Natural killer cell (primary cell): ENCODE results near the gene IGF2R. TPM values are rescaled to one million over a fixed set of nuclear protein-coding genes. Genes with fewer than 3 reads are reported as not detected.
A peak's percentile ranks its signal among the peaks of the same experiment; 100 is the strongest.

Experiments used
- ATAC-seq, 3 donors: fragments of 150-1000 bp in 2 of 3; fragments of 200-7000 bp in 1 of 3; cut with Tn5 transposase; 1 replicate in 1 of 3; 2 replicates in 2 of 3; pipeline ENCODE4 v1.10.0; 2021; ENCODE audit warnings: mild to moderate bottlenecking in 2 of 3, moderate library complexity in 2 of 3
- DNase-seq, 2 donors: peaks; one replicate each; pipeline versions ENCODE4 v3.0.0 to v3.0.0-alpha.2; 2013 to 2021; ENCODE audit warnings: mixed read lengths in 1 of 2
- H3K27ac ChIP-seq: one replicate; pipeline ENCODE4 v1.5.1; 2013; ENCODE audit warnings: mild to moderate bottlenecking, low read length
- H3K27me3 ChIP-seq: one replicate; pipeline ENCODE4 v1.6.1; 2013; ENCODE audit warnings: low read length; ENCODE audit not compliant: control insufficient read depth, insufficient read depth
- H3K36me3 ChIP-seq: one replicate; pipeline ENCODE4 v1.6.1; 2013; ENCODE audit warnings: low read length; ENCODE audit not compliant: control insufficient read depth, insufficient read depth
- H3K4me1 ChIP-seq: one replicate; pipeline ENCODE4 v1.6.1; 2013; ENCODE audit warnings: low read length; ENCODE audit not compliant: control insufficient read depth, insufficient read depth
- H3K4me3 ChIP-seq: one replicate; pipeline ENCODE4 v1.5.1; 2013; ENCODE audit warnings: low read length
- H3K9me3 ChIP-seq: one replicate; pipeline ENCODE4 v1.6.1; 2013; ENCODE audit warnings: low read length; ENCODE audit not compliant: control insufficient read depth, insufficient read depth
- H3K27ac Mint-ChIP-seq, 2 donors: one replicate each; pipeline ENCODE4 v1.8.0; 2022; ENCODE audit warnings: mild to moderate bottlenecking in 2 of 2, mixed read lengths in 2 of 2, moderate library complexity in 1 of 2
- H3K27me3 Mint-ChIP-seq, 2 donors: one replicate each; pipeline ENCODE4 v1.8.0; 2022; ENCODE audit warnings: low read depth in 2 of 2, mixed read lengths in 2 of 2
- H3K36me3 Mint-ChIP-seq: one replicate; pipeline ENCODE4 v1.8.0; 2022; ENCODE audit warnings: mixed read lengths
- H3K4me1 Mint-ChIP-seq, 2 donors: one replicate each; pipeline ENCODE4 v1.8.0; 2022; ENCODE audit warnings: mixed read lengths in 2 of 2
- H3K4me3 Mint-ChIP-seq: one replicate; pipeline ENCODE4 v1.8.0; 2022; ENCODE audit warnings: mild to moderate bottlenecking, moderate library complexity, mixed read lengths
- H3K9me3 Mint-ChIP-seq, 2 donors: one replicate each; pipeline ENCODE4 v1.8.0; 2022; ENCODE audit warnings: mixed read lengths in 2 of 2
- WGBS: methylation state at CpG from one replicate; pipeline ENCODE4 v1.1.7; 2013; ENCODE audit warnings: missing lambda C conversion rate; ENCODE audit not compliant: insufficient coverage; 5-methylcytosine and 5-hydroxymethylcytosine counted together
- intact Hi-C: fragments of 100-400 bp; cut with micrococcal nuclease; formaldehyde crosslinking; loops from one replicate; pipeline ENCODE4 v1.14.2; 2022
- total RNA-seq, 4 donors: library from RNA; stranded (reverse); fragments of 120-200 nt in 1 of 4; gene quantifications; one replicate each; pipeline versions ENCODE4 v1.2.3 to v1.2.4, GENCODE V29; 2013 to 2022
- TF ChIP-seq, protein P1 (sequence below): fragments of 200-600 bp; IDR thresholded peaks from one replicate; pipeline ENCODE4 v1.8.0; 2022; ENCODE audit warnings: antibody characterized with exemption

Gene IGF2R
- total RNA-seq, 3 donors from 2014 or later (not counting 1 experiment from before 2014, with no cell fraction given) = 208 to 282 (median 253) TPM

DNA sequence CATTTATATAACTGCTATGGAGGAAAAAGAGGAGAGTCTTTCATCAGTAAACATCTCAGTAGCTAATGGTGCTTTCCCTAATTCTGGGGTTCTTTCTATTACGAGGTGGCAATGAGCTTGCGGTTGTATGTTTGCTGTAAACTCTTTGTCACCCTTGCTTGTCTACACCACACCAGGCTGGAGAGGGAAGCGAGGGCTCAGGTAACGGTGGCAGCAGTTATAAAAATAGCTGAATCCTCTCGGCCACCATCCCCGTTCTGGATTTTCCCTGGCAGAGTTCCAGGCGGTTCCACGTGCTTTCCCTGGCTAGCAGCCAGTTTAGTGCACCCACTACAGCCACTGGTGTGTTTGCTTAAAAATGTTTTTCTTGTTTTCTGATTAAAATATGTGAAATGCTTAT is 39.1 kb upstream of the IGF2R start:
- Histone ChIP-seq H3K27me3 (no peaks in the 10 kb centered on the region), H3K4me1 (peaks cover 5% of the 10 kb centered on the region), H3K4me3 (no peak overlapping the region), H3K36me3 (no peaks in the 10 kb centered on the region), H3K27ac (no peak overlapping the region), H3K9me3 (no peaks in the 10 kb centered on the region)
- intact Hi-C loops = no loop called here
- DNase-seq = peak in 1 of 2 donors; percentile 86
- WGBS = 27% methylated on average over 8 of the region's 8 CpGs
- H3K36me3 Mint-ChIP-seq = no peaks in the 10 kb centered on the region
- TF ChIP-seq, protein P1, sequence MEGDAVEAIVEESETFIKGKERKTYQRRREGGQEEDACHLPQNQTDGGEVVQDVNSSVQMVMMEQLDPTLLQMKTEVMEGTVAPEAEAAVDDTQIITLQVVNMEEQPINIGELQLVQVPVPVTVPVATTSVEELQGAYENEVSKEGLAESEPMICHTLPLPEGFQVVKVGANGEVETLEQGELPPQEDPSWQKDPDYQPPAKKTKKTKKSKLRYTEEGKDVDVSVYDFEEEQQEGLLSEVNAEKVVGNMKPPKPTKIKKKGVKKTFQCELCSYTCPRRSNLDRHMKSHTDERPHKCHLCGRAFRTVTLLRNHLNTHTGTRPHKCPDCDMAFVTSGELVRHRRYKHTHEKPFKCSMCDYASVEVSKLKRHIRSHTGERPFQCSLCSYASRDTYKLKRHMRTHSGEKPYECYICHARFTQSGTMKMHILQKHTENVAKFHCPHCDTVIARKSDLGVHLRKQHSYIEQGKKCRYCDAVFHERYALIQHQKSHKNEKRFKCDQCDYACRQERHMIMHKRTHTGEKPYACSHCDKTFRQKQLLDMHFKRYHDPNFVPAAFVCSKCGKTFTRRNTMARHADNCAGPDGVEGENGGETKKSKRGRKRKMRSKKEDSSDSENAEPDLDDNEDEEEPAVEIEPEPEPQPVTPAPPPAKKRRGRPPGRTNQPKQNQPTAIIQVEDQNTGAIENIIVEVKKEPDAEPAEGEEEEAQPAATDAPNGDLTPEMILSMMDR = no peak
- no peak overlapping the region for H3K4me3 Mint-ChIP-seq
- H3K9me3 Mint-ChIP-seq = no peaks in the 10 kb centered on the region
- H3K4me1 Mint-ChIP-seq = peaks cover 0 to 6% of the 10 kb centered on the region in 2 donors
- ATAC-seq = peak; percentile 55 to 67 (median 67)
- H3K27me3 Mint-ChIP-seq = peaks cover 3 to 8% of the 10 kb centered on the region in 2 donors
- H3K27ac Mint-ChIP-seq = no peak overlapping the region

DNA sequence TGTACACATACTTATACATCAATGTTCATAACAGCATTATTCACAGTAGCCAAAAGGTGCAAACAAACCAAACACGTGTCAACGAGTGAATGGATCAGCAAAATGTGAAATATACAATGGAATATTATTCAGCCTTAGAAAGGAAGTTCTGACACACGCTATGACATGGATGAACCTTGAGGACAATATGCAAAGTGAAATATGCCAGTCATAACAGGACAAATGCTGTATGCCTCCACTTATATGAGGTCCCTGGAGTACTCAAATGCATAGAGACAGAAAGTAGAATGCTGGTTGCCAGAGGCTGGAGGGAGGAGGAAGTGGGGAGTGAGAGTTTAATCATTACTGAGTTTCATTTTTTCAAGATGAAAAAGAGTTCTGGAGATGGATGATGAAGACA is 37.8 kb upstream of the IGF2R start:
- H3K4me3 Mint-ChIP-seq = no peak overlapping the region
- Histone ChIP-seq H3K9me3 (no peaks in the 10 kb centered on the region), H3K4me1 (peaks cover 5% of the 10 kb centered on the region), H3K27me3 (no peaks in the 10 kb centered on the region), H3K4me3 (no peak overlapping the region), H3K27ac (no peak overlapping the region), H3K36me3 (no peaks in the 10 kb centered on the region)
- H3K27ac Mint-ChIP-seq = no peak overlapping the region
- DNase-seq = peak in 1 of 2 donors; percentile 19
- no peaks in the 10 kb centered on the region for H3K9me3 Mint-ChIP-seq
- peak in 1 of 3 donors; percentile 22 for ATAC-seq
- H3K27me3 Mint-ChIP-seq = peaks cover 3 to 19% of the 10 kb centered on the region in 2 donors
- peaks cover 0 to 6% of the 10 kb centered on the region in 2 donors for H3K4me1 Mint-ChIP-seq
- TF ChIP-seq, protein P1 = no peak
- intact Hi-C loops = no loop called here
- 78% methylated on average over 3 of the region's 3 CpGs for WGBS
- H3K36me3 Mint-ChIP-seq = no peaks in the 10 kb centered on the region

DNA sequence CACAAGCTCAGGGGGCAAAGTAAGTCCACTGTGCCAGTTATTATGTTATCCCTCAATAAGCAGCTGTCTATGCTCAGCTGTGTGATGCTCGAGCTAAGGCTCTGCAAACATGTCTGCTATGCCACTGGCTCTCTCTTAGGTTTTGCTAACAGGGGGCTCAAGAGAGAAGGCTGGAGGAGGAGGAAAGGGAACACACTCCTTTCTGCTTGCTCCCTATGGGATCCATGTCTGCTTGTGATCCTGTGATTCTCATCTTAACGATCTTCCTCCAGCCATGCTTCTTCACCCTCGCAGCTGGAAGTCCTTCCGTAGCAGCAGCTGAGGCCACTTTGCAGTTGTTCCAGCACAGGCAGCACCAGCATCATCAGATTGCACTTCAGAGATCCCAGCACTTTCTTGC is 37.0 kb upstream of the IGF2R start:
- Mint-ChIP-seq H3K36me3 (no peaks in the 10 kb centered on the region), H3K4me1 (peaks cover 0 to 6% of the 10 kb centered on the region in 2 donors), H3K9me3 (no peaks in the 10 kb centered on the region), H3K27me3 (peaks cover 0 to 26% of the 10 kb centered on the region in 2 donors), H3K27ac (no peak overlapping the region), H3K4me3 (no peak overlapping the region)
- WGBS = 81% methylated on average over 4 of the region's 4 CpGs
- Histone ChIP-seq H3K4me3 (no peak overlapping the region), H3K9me3 (no peaks in the 10 kb centered on the region), H3K27ac (no peak overlapping the region), H3K4me1 (peaks cover 5% of the 10 kb centered on the region), H3K36me3 (no peaks in the 10 kb centered on the region), H3K27me3 (no peaks in the 10 kb centered on the region)
- DNase-seq (no peak), ATAC-seq (no peak)
- TF ChIP-seq, protein P1 = no peak
- intact Hi-C loops = no loop called here

DNA sequence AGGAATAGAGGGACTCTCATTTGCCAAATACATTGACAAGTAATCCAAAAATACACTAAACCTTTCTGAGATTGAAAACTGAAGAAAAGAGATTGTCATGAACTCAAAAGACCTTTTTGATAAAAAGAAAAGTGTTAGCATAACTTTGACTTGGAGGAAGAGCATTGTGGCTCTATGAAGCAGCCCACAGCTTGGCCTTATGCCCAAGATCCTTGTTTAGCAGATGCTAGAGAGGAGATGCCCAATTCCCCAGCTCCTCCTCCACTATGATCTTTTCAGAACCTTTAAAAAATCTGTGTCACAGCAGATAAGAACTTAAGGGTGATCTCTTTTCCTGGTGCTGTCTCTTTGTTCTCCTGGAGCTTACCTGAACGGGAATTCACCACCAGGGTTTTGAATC is 35.8 kb upstream of the IGF2R start:
- Mint-ChIP-seq H3K27ac (no peak overlapping the region), H3K36me3 (no peaks in the 10 kb centered on the region), H3K9me3 (no peaks in the 10 kb centered on the region), H3K4me3 (no peak overlapping the region), H3K27me3 (peaks cover 0 to 32% of the 10 kb centered on the region in 2 donors), H3K4me1 (peaks cover 0 to 6% of the 10 kb centered on the region in 2 donors)
- intact Hi-C loops = no loop called here
- no peak overlapping the region for H3K27ac ChIP-seq
- no peak for ATAC-seq
- no peak for DNase-seq
- H3K27me3 ChIP-seq = no peaks in the 10 kb centered on the region
- no peaks in the 10 kb centered on the region for H3K36me3 ChIP-seq
- H3K4me1 ChIP-seq = peaks cover 5% of the 10 kb centered on the region
- no peak overlapping the region for H3K4me3 ChIP-seq
- 96% methylated on average over 1 of the region's 1 CpG for WGBS
- TF ChIP-seq, protein P1 = no peak
- H3K9me3 ChIP-seq = no peaks in the 10 kb centered on the region
